H9 (cell line): ENCODE results near the gene DOCK1. TPM values are rescaled to one million over a fixed set of nuclear protein-coding genes. Genes with fewer than 3 reads are reported as not detected.

Experiments used
- DNase-seq: peaks from one replicate; pipeline ENCODE4 v3.0.0-alpha.2; 2017
- H2AFZ ChIP-seq: one replicate; pipeline ENCODE4 v1.6.1; 2013; ENCODE audit warnings: mild to moderate bottlenecking, low read length, control low read depth, moderate library complexity
- H2AK5ac ChIP-seq: 2 replicates; pipeline ENCODE4 v1.6.1; 2013; ENCODE audit warnings: low read length, control low read depth, mixed read lengths; ENCODE audit not compliant: insufficient read length
- H2BK120ac ChIP-seq: one replicate; pipeline ENCODE4 v1.6.1; 2013; ENCODE audit warnings: low read depth, mild to moderate bottlenecking, low read length, control low read depth, inconsistent platforms; ENCODE audit not compliant: poor library complexity, severe bottlenecking
- H2BK12ac ChIP-seq: 2 replicates; pipeline ENCODE4 v1.6.1; 2013; ENCODE audit warnings: low read length, control low read depth, mixed read lengths, low read depth; ENCODE audit not compliant: insufficient read length
- H2BK15ac ChIP-seq: 2 replicates; pipeline ENCODE4 v1.6.1; 2013; ENCODE audit warnings: low read depth, low read length, control low read depth
- H2BK20ac ChIP-seq: one replicate; pipeline ENCODE4 v1.6.1; 2013; ENCODE audit warnings: low read depth, mild to moderate bottlenecking, low read length, control low read depth, inconsistent platforms; ENCODE audit not compliant: poor library complexity, severe bottlenecking
- H2BK5ac ChIP-seq: 2 replicates; pipeline ENCODE4 v1.6.1; 2013; ENCODE audit warnings: low read length, control low read depth, mixed read lengths; ENCODE audit not compliant: insufficient read length
- H3K14ac ChIP-seq: 2 replicates; pipeline ENCODE4 v1.6.1; 2013; ENCODE audit warnings: low read length, control low read depth; ENCODE audit not compliant: insufficient read depth
- H3K18ac ChIP-seq: 2 replicates; pipeline ENCODE4 v1.6.1; 2013; ENCODE audit warnings: low read depth, mild to moderate bottlenecking, mixed read lengths, low read length, control low read depth; ENCODE audit not compliant: insufficient read length
- H3K23ac ChIP-seq: 2 replicates; pipeline ENCODE4 v1.6.1; 2013; ENCODE audit warnings: low read length, control low read depth, mixed read lengths, low read depth; ENCODE audit not compliant: insufficient read length
- H3K23me2 ChIP-seq: 2 replicates; pipeline ENCODE4 v1.6.1; 2013; ENCODE audit warnings: low read depth, mild to moderate bottlenecking, mixed read lengths, low read length, control low read depth; ENCODE audit not compliant: insufficient read length, poor library complexity, severe bottlenecking
- H3K27ac ChIP-seq: 2 replicates; pipeline ENCODE4 v1.5.1; 2013; ENCODE audit warnings: low read length, control low read depth, mixed read lengths, low read depth; ENCODE audit not compliant: insufficient read length
- H3K27me3 ChIP-seq: 2 replicates; pipeline ENCODE4 v1.6.1; 2013; ENCODE audit warnings: low read length, control low read depth, inconsistent platforms; ENCODE audit not compliant: insufficient read depth
- H3K4ac ChIP-seq: 2 replicates; pipeline ENCODE4 v1.6.1; 2013; ENCODE audit warnings: low read depth, mild to moderate bottlenecking, control low read depth, inconsistent platforms, low read length, moderate library complexity
- H3K4me1 ChIP-seq: 2 replicates; pipeline ENCODE4 v1.6.1; 2013; ENCODE audit warnings: low read length, control low read depth, inconsistent platforms; ENCODE audit not compliant: insufficient read depth
- H3K4me2 ChIP-seq: 2 replicates; pipeline ENCODE4 v1.6.1; 2013; ENCODE audit warnings: low read length, control low read depth, mixed read lengths; ENCODE audit not compliant: insufficient read length, insufficient read depth
- H3K56ac ChIP-seq: 2 replicates; pipeline ENCODE4 v1.6.1; 2013; ENCODE audit warnings: low read depth, mild to moderate bottlenecking, mixed read lengths, low read length, control low read depth; ENCODE audit not compliant: insufficient read length
- H3K79me1 ChIP-seq: 2 replicates; pipeline ENCODE4 v1.6.1; 2013; ENCODE audit warnings: low read depth, mild to moderate bottlenecking, moderate library complexity, low read length, control low read depth, inconsistent platforms; ENCODE audit not compliant: insufficient read depth, poor library complexity, severe bottlenecking
- H3K79me2 ChIP-seq: 2 replicates; pipeline ENCODE4 v1.6.1; 2013; ENCODE audit warnings: low read length, control low read depth, inconsistent platforms; ENCODE audit not compliant: insufficient read depth
- H3K9ac ChIP-seq: 2 replicates; pipeline ENCODE4 v1.6.1; 2013; ENCODE audit warnings: low read length, control low read depth, mixed read lengths; ENCODE audit not compliant: insufficient read length; ENCODE audit errors: extremely low read depth
- H3K9me3 ChIP-seq: one replicate; pipeline ENCODE4 v1.6.1; 2013; ENCODE audit warnings: low read depth, low read length, inconsistent platforms; ENCODE audit not compliant: control insufficient read depth
- H3T11ph ChIP-seq: one replicate; pipeline ENCODE4 v1.6.1; 2013; ENCODE audit warnings: mild to moderate bottlenecking, low read length, control low read depth, inconsistent platforms
- H4K20me1 ChIP-seq: one replicate; pipeline ENCODE4 v1.6.1; 2013; ENCODE audit not compliant: control insufficient read depth, insufficient read length, insufficient read depth
- H4K5ac ChIP-seq: 2 replicates; pipeline ENCODE4 v1.6.1; 2013; ENCODE audit warnings: low read depth, mild to moderate bottlenecking, mixed read lengths, low read length, control low read depth; ENCODE audit not compliant: insufficient read length
- H4K8ac ChIP-seq: replicated peaks from 2 replicates; pipeline ENCODE4 v1.6.1; 2013; ENCODE audit warnings: low read length, control low read depth, mixed read lengths, low read depth; ENCODE audit not compliant: insufficient read length
- H4K91ac ChIP-seq: 2 replicates; pipeline ENCODE4 v1.6.1; 2013; ENCODE audit warnings: low read depth, mild to moderate bottlenecking, moderate library complexity, mixed read lengths, low read length, control low read depth; ENCODE audit not compliant: insufficient read length
- H3K27ac Mint-ChIP-seq, 3 experiments: 2 replicates in 2 of 3; 3 replicates in 1 of 3; pipeline ENCODE4 v1.8.0; 2020 to 2021; ENCODE audit warnings: mixed read lengths in 3 of 3, mild to moderate bottlenecking in 1 of 3, moderate library complexity in 1 of 3
- H3K27me3 Mint-ChIP-seq: 2 replicates; pipeline ENCODE4 v1.8.0; 2021; ENCODE audit warnings: low read depth, mild to moderate bottlenecking, moderate library complexity, mixed read lengths
- H3K36me3 Mint-ChIP-seq, 3 experiments: 2 replicates in 2 of 3; 3 replicates in 1 of 3; pipeline ENCODE4 v1.8.0; 2020 to 2021; ENCODE audit warnings: low read depth in 3 of 3, mixed read lengths in 3 of 3; ENCODE audit not compliant: insufficient read depth in 1 of 3
- H3K4me1 Mint-ChIP-seq, 2 experiments: 2 replicates each; pipeline ENCODE4 v1.8.0; 2020; ENCODE audit warnings: mixed read lengths in 2 of 2
- H3K4me3 Mint-ChIP-seq, 2 experiments: 2 replicates in 1 of 2; 3 replicates in 1 of 2; pipeline ENCODE4 v1.8.0; 2020 to 2021; ENCODE audit warnings: mild to moderate bottlenecking in 2 of 2, mixed read lengths in 2 of 2, moderate library complexity in 1 of 2
- H3K9me3 Mint-ChIP-seq, 2 experiments: 2 replicates in 1 of 2; 3 replicates in 1 of 2; pipeline ENCODE4 v1.8.0; 2020; ENCODE audit warnings: mild to moderate bottlenecking in 2 of 2, mixed read lengths in 2 of 2, moderate library complexity in 1 of 2
- whole genome bisulfite sequencing: extraction: QIAGEN DNeasy Blood & Tissue Kit; methylation state at CpG from one replicate; pipeline ENCODE4 v1.1.7; 2013; ENCODE audit warnings: missing lambda C conversion rate, low lambda C conversion rate, mixed read lengths; ENCODE audit not compliant: insufficient read length; ENCODE audit errors: extremely low coverage; 5-methylcytosine and 5-hydroxymethylcytosine counted together
- total RNA-seq: library from RNA; stranded (reverse); gene quantifications from 2 replicates; pipeline ENCODE4 v1.2.1, GENCODE V29; 2021
- TF ChIP-seq, protein P1 (sequence below): fragments of 200-600 bp; sonication (generic); conservative IDR thresholded peaks from 3 replicates; pipeline ENCODE4 v1.8.0; 2021; ENCODE audit warnings: antibody characterized with exemption, mild to moderate bottlenecking

The DOCK1 gene
- total RNA-seq, 1 experiment from 2014 or later, result 57.0 TPM

GRCh38 chr10:127064474-127064873, 159.2 kb downstream of the DOCK1 start:
- H3K4me1 ChIP-seq, result no peaks in the 10 kb centered on the region
- no peak overlapping the region for H3K18ac ChIP-seq
- peaks cover 2% of the 10 kb centered on the region for H4K20me1 ChIP-seq
- DNase-seq, result no peak
- no peak overlapping the region for H3K4me3 Mint-ChIP-seq
- WGBS, result no CpG with 5 or more reads among the region's 14 CpGs
- H3K27ac ChIP-seq, result no peak overlapping the region
- no peak overlapping the region for H3K9ac ChIP-seq
- no peaks in the 10 kb centered on the region for H3K79me2 ChIP-seq
- H4K91ac ChIP-seq, result no peak overlapping the region
- H3K56ac ChIP-seq, result no peak overlapping the region
- H3K23me2 ChIP-seq, result no peaks in the 10 kb centered on the region
- no peak overlapping the region for H2BK5ac ChIP-seq
- H3K27me3 ChIP-seq, result no peaks in the 10 kb centered on the region
- H3K14ac ChIP-seq, result no peak overlapping the region
- no peak overlapping the region for H2BK20ac ChIP-seq
- TF ChIP-seq, protein P1, sequence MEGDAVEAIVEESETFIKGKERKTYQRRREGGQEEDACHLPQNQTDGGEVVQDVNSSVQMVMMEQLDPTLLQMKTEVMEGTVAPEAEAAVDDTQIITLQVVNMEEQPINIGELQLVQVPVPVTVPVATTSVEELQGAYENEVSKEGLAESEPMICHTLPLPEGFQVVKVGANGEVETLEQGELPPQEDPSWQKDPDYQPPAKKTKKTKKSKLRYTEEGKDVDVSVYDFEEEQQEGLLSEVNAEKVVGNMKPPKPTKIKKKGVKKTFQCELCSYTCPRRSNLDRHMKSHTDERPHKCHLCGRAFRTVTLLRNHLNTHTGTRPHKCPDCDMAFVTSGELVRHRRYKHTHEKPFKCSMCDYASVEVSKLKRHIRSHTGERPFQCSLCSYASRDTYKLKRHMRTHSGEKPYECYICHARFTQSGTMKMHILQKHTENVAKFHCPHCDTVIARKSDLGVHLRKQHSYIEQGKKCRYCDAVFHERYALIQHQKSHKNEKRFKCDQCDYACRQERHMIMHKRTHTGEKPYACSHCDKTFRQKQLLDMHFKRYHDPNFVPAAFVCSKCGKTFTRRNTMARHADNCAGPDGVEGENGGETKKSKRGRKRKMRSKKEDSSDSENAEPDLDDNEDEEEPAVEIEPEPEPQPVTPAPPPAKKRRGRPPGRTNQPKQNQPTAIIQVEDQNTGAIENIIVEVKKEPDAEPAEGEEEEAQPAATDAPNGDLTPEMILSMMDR, result no peak
- no peak overlapping the region for H4K5ac ChIP-seq
- H3T11ph ChIP-seq, result no peak overlapping the region
- H3K4ac ChIP-seq, result no peak overlapping the region
- H3K9me3 Mint-ChIP-seq, result peaks cover 0 to 3% of the 10 kb centered on the region in 2 experiments; a peak in 1 of 5 replicates
- H2AK5ac ChIP-seq, result no peak overlapping the region
- H3K27me3 Mint-ChIP-seq, result no peaks in the 10 kb centered on the region
- H2BK15ac ChIP-seq, result no peak overlapping the region
- 0 out of 7 replicates have a peak overlapping the region, but pooled peaks of 1 of the 3 experiments have one; percentile 5 for H3K27ac Mint-ChIP-seq
- no peak overlapping the region for H3K4me2 ChIP-seq
- H4K8ac ChIP-seq, result no peak overlapping the region
- H2AFZ ChIP-seq, result no peak overlapping the region
- H3K9me3 ChIP-seq, result no peaks in the 10 kb centered on the region
- no peaks in the 10 kb centered on the region for H3K4me1 Mint-ChIP-seq
- no peak overlapping the region for H2BK12ac ChIP-seq
- no peak overlapping the region for H3K23ac ChIP-seq
- H3K36me3 Mint-ChIP-seq, result peaks cover 34 to 75% (median 45%) of the 10 kb centered on the region in 3 experiments
- no peaks in the 10 kb centered on the region for H3K79me1 ChIP-seq
- no peak overlapping the region for H2BK120ac ChIP-seq
